GM12878 (cell line): ENCODE results near the gene CWC25. TPM values are rescaled to one million over a fixed set of nuclear protein-coding genes. Genes with fewer than 3 reads are reported as not detected.

Experiments used
- ATAC-seq: fragments of 200-7000 bp; cut with Tn5 transposase; 3 replicates; pipeline ENCODE4 v1.9.1; 2020; ENCODE audit warnings: mild to moderate bottlenecking, moderate library complexity
- BruUV-seq: library from RNA; stranded (reverse); fragments of 400-500 nt; replicated peaks from 2 replicates; lab custom pipeline; 2021; lab: Mats Ljungman, UMichigan
- CTCF ChIA-PET: fragments of 300-600 bp; sonication (Branson Sonifier 250); formaldehyde crosslinking; extraction: SDS; loops from one replicate; lab custom pipeline; 2021; ENCODE audit warnings: inconsistent platforms; lab: Yijun Ruan, JAX
- POLR2A ChIA-PET: fragments of 350-600 bp; formaldehyde crosslinking; extraction: SDS; loops from one replicate; lab custom pipeline; 2021; ENCODE audit warnings: inconsistent platforms; lab: Charles Lee
- RAD21 ChIA-PET: fragments of 300-600 bp; sonication (Branson Sonifier 250); formaldehyde crosslinking; loops from one replicate; lab custom pipeline; 2023; ENCODE audit warnings: antibody characterized with exemption; ENCODE audit not compliant: unreplicated experiment; lab: Charles Lee
- SMC1A ChIA-PET: fragments of 300-600 bp; sonication (Branson Sonifier 250); formaldehyde crosslinking; loops from one replicate; lab custom pipeline; 2023; ENCODE audit not compliant: unreplicated experiment, uncharacterized antibody; lab: Charles Lee
- DNase-seq: peaks from one replicate; pipeline ENCODE4 v3.0.0-alpha.2; 2011; ENCODE audit warnings: low read depth, low spot score
- FAIRE-seq: peaks from 3 replicates; lab custom pipeline; 2011; peaks lifted over from hg19 to GRCh38; lab: Jason Lieb, UNC
- H2AFZ ChIP-seq: 2 replicates; pipeline ENCODE4 v1.6.0; 2011; ENCODE audit warnings: low read depth, low read length, control low read depth; ENCODE audit not compliant: control insufficient read depth
- H3K27ac ChIP-seq: 2 replicates; pipeline ENCODE4 v1.5.1; 2011; ENCODE audit warnings: control low read depth; ENCODE audit not compliant: control insufficient read depth, insufficient read depth
- H3K27me3 ChIP-seq, 2 experiments: replicated peaks in 1 of 2; 2 replicates each; pipeline versions ENCODE4 v1.6.0 to v1.6.1; 2011; ENCODE audit warnings: low read length in 1 of 2; ENCODE audit not compliant: control insufficient read depth in 2 of 2, insufficient read depth in 2 of 2
- H3K36me3 ChIP-seq, 2 experiments: 2 replicates each; pipeline ENCODE4 v1.5.1; 2011; ENCODE audit warnings: low read length in 1 of 2; ENCODE audit not compliant: control insufficient read depth in 2 of 2, insufficient read depth in 2 of 2
- H3K4me1 ChIP-seq: 2 replicates; pipeline ENCODE4 v1.6.1; 2011; ENCODE audit warnings: mild to moderate bottlenecking, low read length, moderate library complexity, mixed read lengths; ENCODE audit not compliant: control insufficient read depth, insufficient read depth
- H3K4me2 ChIP-seq: 2 replicates; pipeline ENCODE4 v1.6.0; 2011; ENCODE audit warnings: control low read depth; ENCODE audit not compliant: control insufficient read depth, insufficient read depth
- H3K4me3 ChIP-seq: fragments of 200-600 bp; sonication (generic); 2 replicates; pipeline ENCODE4 v1.5.1; 2016
- H3K79me2 ChIP-seq: 2 replicates; pipeline ENCODE4 v1.6.0; 2011; ENCODE audit warnings: low read length; ENCODE audit not compliant: control insufficient read depth, insufficient read depth
- H3K9ac ChIP-seq: 2 replicates; pipeline ENCODE4 v1.8.0; 2011; ENCODE audit warnings: low read length, control low read depth, mixed read lengths; ENCODE audit not compliant: control insufficient read depth, insufficient read depth
- H3K9me3 ChIP-seq: replicated peaks from 3 replicates; pipeline ENCODE4 v1.5.1; 2011; ENCODE audit warnings: mild to moderate bottlenecking, low read length; ENCODE audit not compliant: control insufficient read depth, insufficient read depth
- H4K20me1 ChIP-seq: 2 replicates; pipeline ENCODE4 v1.6.0; 2011; ENCODE audit not compliant: control insufficient read depth, insufficient read depth
- CREM ChIP-seq: IDR thresholded peaks from 2 replicates; pipeline ENCODE4 v1.6.1; 2014; ENCODE audit warnings: antibody characterized with exemption, low read depth
- POLR2AphosphoS5 ChIP-seq: IDR thresholded peaks from 2 replicates; pipeline ENCODE4 v1.6.1; 2011; ENCODE audit warnings: mild to moderate bottlenecking, low read length, inconsistent platforms
- TCF12 ChIP-seq: IDR thresholded peaks from 2 replicates; pipeline ENCODE4 v1.6.1; 2011; ENCODE audit warnings: low read depth, mild to moderate bottlenecking, low read length
- WGBS: methylation state at CpG from one replicate; pipeline ENCODE4 v1.1.6; 2016; ENCODE audit warnings: low lambda C conversion rate; ENCODE audit not compliant: insufficient replicate concordance, insufficient coverage; ENCODE audit errors: missing lambda C conversion rate; 5-methylcytosine and 5-hydroxymethylcytosine counted together
- in situ Hi-C: fragments of 300-500 bp; cut with MboI; formaldehyde crosslinking; loops from 9 replicates; pipeline ENCODE4 v1.14.3; 2018; ENCODE audit warnings: mixed read lengths
- intact Hi-C: fragments of 100-400 bp; cut with micrococcal nuclease; formaldehyde crosslinking; loops from one replicate; pipeline ENCODE4 v1.14.2; 2022; ENCODE audit not compliant: unreplicated experiment
- polyA plus RNA-seq, 11 experiments: library from polyadenylated mRNA; depleted of rRNA in 4 of 11; unstranded in 6 of 11; stranded (reverse) in 5 of 11; fragments of >200 nt; fragmentation: Nextera tagmentation in 4 of 11; fragmentation: Illumina TruSeq in 1 of 11; extraction: Ambion mirVana in 4 of 11; extraction: Trizol in 1 of 11; gene quantifications; 1 replicate in 1 of 11; 2 replicates in 10 of 11; pipeline versions ENCODE4 v1.2.1 to v1.2.3, GENCODE V29; 2011 to 2016; ENCODE audit warnings: inconsistent platforms in 2 of 11, missing spikeins in 2 of 11, low read depth in 1 of 11
- total RNA-seq, 4 experiments: library from RNA; depleted of rRNA in 3 of 4; stranded (reverse); fragments of >200 nt in 3 of 4; fragmentation: Illumina TruSeq in 1 of 4; extraction: Trizol in 1 of 4; gene quantifications; 2 replicates each; pipeline versions ENCODE4 v1.2.1 to v1.2.3, GENCODE V29; 2013 to 2021
- TF ChIP-seq, protein P1 (sequence below): fragments of 450-650 bp; IDR thresholded peaks from 2 replicates; pipeline ENCODE4 v1.6.1; 2017; ENCODE audit warnings: borderline replicate concordance

The CWC25 gene
- total and polyA plus RNA-seq, 10 of the 15 experiments (the other 5 are each of a cell fraction or from before 2014, with no cell fraction given): 14.7 to 29.7 (median 22.9) TPM

GRCh38 chr17:38850374-38850773, 25.3 kb upstream of the CWC25 start:
- TF ChIP-seq TCF12 (no peak), POLR2AphosphoS5 (peak; percentile 78; the same call in 1 of the 2 replicates), CREM (no peak)
- TF ChIP-seq, protein P1, sequence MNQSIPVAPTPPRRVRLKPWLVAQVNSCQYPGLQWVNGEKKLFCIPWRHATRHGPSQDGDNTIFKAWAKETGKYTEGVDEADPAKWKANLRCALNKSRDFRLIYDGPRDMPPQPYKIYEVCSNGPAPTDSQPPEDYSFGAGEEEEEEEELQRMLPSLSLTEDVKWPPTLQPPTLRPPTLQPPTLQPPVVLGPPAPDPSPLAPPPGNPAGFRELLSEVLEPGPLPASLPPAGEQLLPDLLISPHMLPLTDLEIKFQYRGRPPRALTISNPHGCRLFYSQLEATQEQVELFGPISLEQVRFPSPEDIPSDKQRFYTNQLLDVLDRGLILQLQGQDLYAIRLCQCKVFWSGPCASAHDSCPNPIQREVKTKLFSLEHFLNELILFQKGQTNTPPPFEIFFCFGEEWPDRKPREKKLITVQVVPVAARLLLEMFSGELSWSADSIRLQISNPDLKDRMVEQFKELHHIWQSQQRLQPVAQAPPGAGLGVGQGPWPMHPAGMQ: no peak
- intact Hi-C loops (no loop called here), in situ Hi-C loops (no loop called here)
- Histone ChIP-seq H3K4me2 (peak overlapping the region; percentile 94), H3K4me1 (peaks cover 14% of the 10 kb centered on the region; the same call in 1 of the 2 replicates), H3K27me3 (no peaks in the 10 kb centered on the region), H3K27ac (no peak overlapping the region), H3K36me3 (peaks cover 8 to 47% of the 10 kb centered on the region in 2 experiments), H3K79me2 (peaks cover 36% of the 10 kb centered on the region), H3K9me3 (no peaks in the 10 kb centered on the region), H3K9ac (peak overlapping the region; percentile 88; the same call in 1 of the 2 replicates), H2AFZ (no peak overlapping the region), H3K4me3 (peak overlapping the region; percentile 88), H4K20me1 (peaks cover 16% of the 10 kb centered on the region; the same call in 1 of the 2 replicates)
- no peak for FAIRE-seq
- ChIA-PET POLR2A (interaction anchor here (1.5 to 1.7 kb wide), 2 partner anchors 21 to 25 kb away, joined by 3 to 6 read pairs; partner anchors contain the start of gene CWC25), RAD21 (interaction anchor here (0.5 kb wide), 2 partner anchors 13 to 308 kb away, joined by 3 to 4 read pairs; no protein-coding TSS in a partner anchor), SMC1A (interaction anchor here (2.2 kb wide), 1 partner anchor 25 kb away, joined by 7 read pairs; the partner anchor contains the start of gene CWC25), CTCF (no interaction called here)
- no TSS peak for BruUV-seq
- ATAC-seq: no peak
- no peak for DNase-seq
- WGBS: 82% methylated on average over 7 of the region's 7 CpGs
